H9 (cell line): ENCODE measurements around the gene PLAC1. TPM values are rescaled to one million over a fixed set of nuclear protein-coding genes. Genes with fewer than 3 reads are reported as not detected.

ENCODE experiments used
- DNase-seq: peaks from one replicate; pipeline ENCODE4 v3.0.0-alpha.2; 2017
- H2AFZ ChIP-seq: one replicate; pipeline ENCODE4 v1.6.1; 2013; ENCODE audit warnings: mild to moderate bottlenecking, low read length, control low read depth, moderate library complexity
- H2AK5ac ChIP-seq: 2 replicates; pipeline ENCODE4 v1.6.1; 2013; ENCODE audit warnings: low read length, control low read depth, mixed read lengths; ENCODE audit not compliant: insufficient read length
- H2BK120ac ChIP-seq: one replicate; pipeline ENCODE4 v1.6.1; 2013; ENCODE audit warnings: low read depth, mild to moderate bottlenecking, low read length, control low read depth, inconsistent platforms; ENCODE audit not compliant: poor library complexity, severe bottlenecking
- H2BK12ac ChIP-seq: 2 replicates; pipeline ENCODE4 v1.6.1; 2013; ENCODE audit warnings: low read length, control low read depth, mixed read lengths, low read depth; ENCODE audit not compliant: insufficient read length
- H2BK15ac ChIP-seq: 2 replicates; pipeline ENCODE4 v1.6.1; 2013; ENCODE audit warnings: low read depth, low read length, control low read depth
- H2BK20ac ChIP-seq: one replicate; pipeline ENCODE4 v1.6.1; 2013; ENCODE audit warnings: low read depth, mild to moderate bottlenecking, low read length, control low read depth, inconsistent platforms; ENCODE audit not compliant: poor library complexity, severe bottlenecking
- H2BK5ac ChIP-seq: 2 replicates; pipeline ENCODE4 v1.6.1; 2013; ENCODE audit warnings: low read length, control low read depth, mixed read lengths; ENCODE audit not compliant: insufficient read length
- H3K14ac ChIP-seq: 2 replicates; pipeline ENCODE4 v1.6.1; 2013; ENCODE audit warnings: low read length, control low read depth; ENCODE audit not compliant: insufficient read depth
- H3K18ac ChIP-seq: 2 replicates; pipeline ENCODE4 v1.6.1; 2013; ENCODE audit warnings: low read depth, mild to moderate bottlenecking, mixed read lengths, low read length, control low read depth; ENCODE audit not compliant: insufficient read length
- H3K23ac ChIP-seq: 2 replicates; pipeline ENCODE4 v1.6.1; 2013; ENCODE audit warnings: low read length, control low read depth, mixed read lengths, low read depth; ENCODE audit not compliant: insufficient read length
- H3K23me2 ChIP-seq: 2 replicates; pipeline ENCODE4 v1.6.1; 2013; ENCODE audit warnings: low read depth, mild to moderate bottlenecking, mixed read lengths, low read length, control low read depth; ENCODE audit not compliant: insufficient read length, poor library complexity, severe bottlenecking
- H3K27ac ChIP-seq: 2 replicates; pipeline ENCODE4 v1.5.1; 2013; ENCODE audit warnings: low read length, control low read depth, mixed read lengths, low read depth; ENCODE audit not compliant: insufficient read length
- H3K27me3 ChIP-seq: 2 replicates; pipeline ENCODE4 v1.6.1; 2013; ENCODE audit warnings: low read length, control low read depth, inconsistent platforms; ENCODE audit not compliant: insufficient read depth
- H3K4ac ChIP-seq: 2 replicates; pipeline ENCODE4 v1.6.1; 2013; ENCODE audit warnings: low read depth, mild to moderate bottlenecking, control low read depth, inconsistent platforms, low read length, moderate library complexity
- H3K4me1 ChIP-seq: 2 replicates; pipeline ENCODE4 v1.6.1; 2013; ENCODE audit warnings: low read length, control low read depth, inconsistent platforms; ENCODE audit not compliant: insufficient read depth
- H3K4me2 ChIP-seq: 2 replicates; pipeline ENCODE4 v1.6.1; 2013; ENCODE audit warnings: low read length, control low read depth, mixed read lengths; ENCODE audit not compliant: insufficient read length, insufficient read depth
- H3K56ac ChIP-seq: 2 replicates; pipeline ENCODE4 v1.6.1; 2013; ENCODE audit warnings: low read depth, mild to moderate bottlenecking, mixed read lengths, low read length, control low read depth; ENCODE audit not compliant: insufficient read length
- H3K79me1 ChIP-seq: 2 replicates; pipeline ENCODE4 v1.6.1; 2013; ENCODE audit warnings: low read depth, mild to moderate bottlenecking, moderate library complexity, low read length, control low read depth, inconsistent platforms; ENCODE audit not compliant: insufficient read depth, poor library complexity, severe bottlenecking
- H3K79me2 ChIP-seq: 2 replicates; pipeline ENCODE4 v1.6.1; 2013; ENCODE audit warnings: low read length, control low read depth, inconsistent platforms; ENCODE audit not compliant: insufficient read depth
- H3K9ac ChIP-seq: 2 replicates; pipeline ENCODE4 v1.6.1; 2013; ENCODE audit warnings: low read length, control low read depth, mixed read lengths; ENCODE audit not compliant: insufficient read length; ENCODE audit errors: extremely low read depth
- H3K9me3 ChIP-seq: one replicate; pipeline ENCODE4 v1.6.1; 2013; ENCODE audit warnings: low read depth, low read length, inconsistent platforms; ENCODE audit not compliant: control insufficient read depth
- H3T11ph ChIP-seq: one replicate; pipeline ENCODE4 v1.6.1; 2013; ENCODE audit warnings: mild to moderate bottlenecking, low read length, control low read depth, inconsistent platforms
- H4K20me1 ChIP-seq: one replicate; pipeline ENCODE4 v1.6.1; 2013; ENCODE audit not compliant: control insufficient read depth, insufficient read length, insufficient read depth
- H4K5ac ChIP-seq: 2 replicates; pipeline ENCODE4 v1.6.1; 2013; ENCODE audit warnings: low read depth, mild to moderate bottlenecking, mixed read lengths, low read length, control low read depth; ENCODE audit not compliant: insufficient read length
- H4K8ac ChIP-seq: replicated peaks from 2 replicates; pipeline ENCODE4 v1.6.1; 2013; ENCODE audit warnings: low read length, control low read depth, mixed read lengths, low read depth; ENCODE audit not compliant: insufficient read length
- H4K91ac ChIP-seq: 2 replicates; pipeline ENCODE4 v1.6.1; 2013; ENCODE audit warnings: low read depth, mild to moderate bottlenecking, moderate library complexity, mixed read lengths, low read length, control low read depth; ENCODE audit not compliant: insufficient read length
- H3K27ac Mint-ChIP-seq, 3 experiments: 2 replicates in 2 of 3; 3 replicates in 1 of 3; pipeline ENCODE4 v1.8.0; 2020 to 2021; ENCODE audit warnings: mixed read lengths in 3 of 3, mild to moderate bottlenecking in 1 of 3, moderate library complexity in 1 of 3
- H3K27me3 Mint-ChIP-seq: 2 replicates; pipeline ENCODE4 v1.8.0; 2021; ENCODE audit warnings: low read depth, mild to moderate bottlenecking, moderate library complexity, mixed read lengths
- H3K36me3 Mint-ChIP-seq, 3 experiments: 2 replicates in 2 of 3; 3 replicates in 1 of 3; pipeline ENCODE4 v1.8.0; 2020 to 2021; ENCODE audit warnings: low read depth in 3 of 3, mixed read lengths in 3 of 3; ENCODE audit not compliant: insufficient read depth in 1 of 3
- H3K4me1 Mint-ChIP-seq, 2 experiments: 2 replicates each; pipeline ENCODE4 v1.8.0; 2020; ENCODE audit warnings: mixed read lengths in 2 of 2
- H3K4me3 Mint-ChIP-seq, 2 experiments: 2 replicates in 1 of 2; 3 replicates in 1 of 2; pipeline ENCODE4 v1.8.0; 2020 to 2021; ENCODE audit warnings: mild to moderate bottlenecking in 2 of 2, mixed read lengths in 2 of 2, moderate library complexity in 1 of 2
- H3K9me3 Mint-ChIP-seq, 2 experiments: 2 replicates in 1 of 2; 3 replicates in 1 of 2; pipeline ENCODE4 v1.8.0; 2020; ENCODE audit warnings: mild to moderate bottlenecking in 2 of 2, mixed read lengths in 2 of 2, moderate library complexity in 1 of 2
- CTCF ChIP-seq: fragments of 200-600 bp; sonication (generic); conservative IDR thresholded peaks from 3 replicates; pipeline ENCODE4 v1.8.0; 2021; ENCODE audit warnings: antibody characterized with exemption, mild to moderate bottlenecking
- WGBS: extraction: QIAGEN DNeasy Blood & Tissue Kit; methylation state at CpG from one replicate; pipeline ENCODE4 v1.1.7; 2013; ENCODE audit warnings: missing lambda C conversion rate, low lambda C conversion rate, mixed read lengths; ENCODE audit not compliant: insufficient read length; ENCODE audit errors: extremely low coverage; 5-methylcytosine and 5-hydroxymethylcytosine counted together
- total RNA-seq: library from RNA; stranded (reverse); gene quantifications from 2 replicates; pipeline ENCODE4 v1.2.1, GENCODE V29; 2021

Gene PLAC1
- total RNA-seq, 1 experiment from 2014 or later, result 0.68 TPM

- Histone ChIP-seq H3K4me1 (peaks cover 9% of the 10 kb centered on the region), H3K4ac (no peak overlapping the region), H3K27me3 (peaks cover 27% of the 10 kb centered on the region; the same call in 1 of the 2 replicates), H3K9me3 (no peaks in the 10 kb centered on the region), H2BK120ac (no peak overlapping the region), H2AK5ac (no peak overlapping the region), H2BK15ac (no peak overlapping the region; the same call in 1 of the 2 replicates), H2AFZ (no peak overlapping the region), H3K27ac (no peak overlapping the region), H3K18ac (no peak overlapping the region), H4K91ac (no peak overlapping the region), H2BK12ac (no peak overlapping the region), H3K9ac (no peak overlapping the region), H3K23ac (no peak overlapping the region), H3K23me2 (peaks cover 25% of the 10 kb centered on the region), H2BK5ac (no peak overlapping the region), H3K4me2 (peak overlapping the region; percentile 69), H3K14ac (no peak overlapping the region; the same call in 1 of the 2 replicates), H4K20me1 (peaks cover 3% of the 10 kb centered on the region), H4K5ac (no peak overlapping the region), H3K79me1 (no peaks in the 10 kb centered on the region), H3K79me2 (no peaks in the 10 kb centered on the region), H3T11ph (no peak overlapping the region), H4K8ac (no peak overlapping the region), H3K56ac (no peak overlapping the region), H2BK20ac (no peak overlapping the region)
- Mint-ChIP-seq H3K4me1 (peaks cover 42 to 59% of the 10 kb centered on the region in 2 experiments), H3K27me3 (peaks cover 55% of the 10 kb centered on the region), H3K9me3 (peaks cover 10 to 72% of the 10 kb centered on the region in 2 experiments), H3K36me3 (no peaks in the 10 kb centered on the region), H3K27ac (no peak overlapping the region), H3K4me3 (peak overlapping the region in 1 of 2 experiments; percentile 77; a peak in 3 of 5 replicates)
- WGBS, result no CpG with 5 or more reads among the region's 35 CpGs
- no peak for DNase-seq
- no peak for TF ChIP-seq CTCF
Measured at GRCh38 chrX:134546187-134546586, 112.1 kb downstream of the PLAC1 start.
